ENCODE measurements around the gene DCDC1. TPM values are rescaled to one million over a fixed set of nuclear protein-coding genes. Genes with fewer than 3 reads are reported as not detected.

The DCDC1 gene
- total and polyA plus RNA-seq, 9 of the 15 experiments (the other 6 are each of a cell fraction or from before 2014, with no cell fraction given) = 0.05 to 0.18 (median 0.08) TPM; not detected in 3

DNA sequence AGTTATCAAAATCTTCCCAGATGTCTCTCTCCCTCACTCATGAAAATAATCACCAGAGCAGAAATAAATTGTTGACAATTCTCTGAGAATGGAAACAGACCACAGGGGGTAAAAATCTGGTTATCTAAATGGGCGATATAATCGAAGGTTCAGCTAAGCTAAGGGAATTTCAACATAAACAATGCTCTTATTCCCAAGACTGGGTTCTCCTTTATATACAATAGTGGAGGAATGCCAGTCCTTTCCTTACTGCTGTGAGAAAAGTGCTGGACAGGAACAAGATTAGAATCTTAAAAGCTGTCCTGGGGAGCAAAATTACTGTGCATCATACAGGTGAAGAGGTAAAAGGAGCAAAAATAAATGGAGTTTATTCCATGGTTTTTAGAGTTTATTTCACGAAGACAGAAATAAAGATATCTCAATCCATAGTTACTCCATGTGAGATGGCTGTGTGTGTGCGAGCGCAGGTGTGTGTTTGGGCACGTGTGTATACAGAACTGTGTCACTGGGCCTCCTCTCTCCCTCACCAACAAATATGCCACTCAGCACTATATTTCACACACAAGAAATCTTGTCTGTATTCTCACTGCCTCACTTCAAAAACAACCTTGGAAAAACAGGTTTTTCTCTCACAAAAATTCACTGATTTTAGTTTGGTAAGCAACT is 385.6 kb downstream of the DCDC1 start (continued):
- TF ChIP-seq, protein P1, sequence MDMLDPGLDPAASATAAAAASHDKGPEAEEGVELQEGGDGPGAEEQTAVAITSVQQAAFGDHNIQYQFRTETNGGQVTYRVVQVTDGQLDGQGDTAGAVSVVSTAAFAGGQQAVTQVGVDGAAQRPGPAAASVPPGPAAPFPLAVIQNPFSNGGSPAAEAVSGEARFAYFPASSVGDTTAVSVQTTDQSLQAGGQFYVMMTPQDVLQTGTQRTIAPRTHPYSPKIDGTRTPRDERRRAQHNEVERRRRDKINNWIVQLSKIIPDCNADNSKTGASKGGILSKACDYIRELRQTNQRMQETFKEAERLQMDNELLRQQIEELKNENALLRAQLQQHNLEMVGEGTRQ (CRISPR knock-in tag; IDR thresholded peaks at IDR 0.05) = no peak
- TF ChIP-seq, protein P2, sequence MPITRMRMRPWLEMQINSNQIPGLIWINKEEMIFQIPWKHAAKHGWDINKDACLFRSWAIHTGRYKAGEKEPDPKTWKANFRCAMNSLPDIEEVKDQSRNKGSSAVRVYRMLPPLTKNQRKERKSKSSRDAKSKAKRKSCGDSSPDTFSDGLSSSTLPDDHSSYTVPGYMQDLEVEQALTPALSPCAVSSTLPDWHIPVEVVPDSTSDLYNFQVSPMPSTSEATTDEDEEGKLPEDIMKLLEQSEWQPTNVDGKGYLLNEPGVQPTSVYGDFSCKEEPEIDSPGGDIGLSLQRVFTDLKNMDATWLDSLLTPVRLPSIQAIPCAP (CRISPR knock-in tag; IDR thresholded peaks at IDR 0.05; ENCODE audit: borderline replicate concordance) = no peak

DNA sequence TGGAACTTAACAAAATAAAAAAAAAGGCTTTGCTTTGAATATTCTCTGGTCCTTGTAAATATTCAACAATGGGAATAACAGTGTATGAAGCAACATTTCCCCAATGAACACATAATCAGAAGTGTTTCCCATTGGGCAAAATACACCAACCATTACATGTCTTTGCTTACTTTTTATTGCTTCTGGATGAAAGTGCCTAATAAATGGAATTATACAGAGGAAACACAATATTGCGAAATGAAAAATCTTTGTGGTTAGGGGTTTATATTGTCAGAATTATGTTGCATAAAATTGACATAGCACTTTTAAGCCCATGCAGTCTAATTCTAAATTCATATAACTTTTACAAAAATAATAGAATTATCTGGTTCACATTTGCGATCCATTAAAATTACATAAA is 386.4 kb downstream of the DCDC1 start:
- Histone ChIP-seq H3K27ac (ENCODE audit: extremely low read depth, low read depth, low read length) (no peak overlapping the region), H3K4me1 (replicated peaks in 1 of 2; ENCODE audit: control insufficient read depth in 2 of 2, insufficient read depth in 2 of 2, low read length in 2 of 2) (no peaks in the 10 kb centered on the region), H2AFZ (ENCODE audit: low read depth, low read length) (no peak overlapping the region), H3K4me2 (ENCODE audit: insufficient read depth, low read length) (no peak overlapping the region), H3K27me3 (ENCODE audit: control insufficient read depth in 2 of 2, insufficient read depth in 2 of 2, low read length in 2 of 2) (no peaks in the 10 kb centered on the region), H3K36me3 (ENCODE audit: control insufficient read depth, insufficient read depth, low read length) (no peaks in the 10 kb centered on the region), H3K79me2 (ENCODE audit: control insufficient read depth, insufficient read depth, low read length) (no peaks in the 10 kb centered on the region), H3K9ac (ENCODE audit: insufficient read depth in 1 of 2, low read depth in 2 of 2, low read length in 2 of 2) (no peak overlapping the region), H4K20me1 (replicated peaks; ENCODE audit: control insufficient read depth, insufficient read depth, low read length) (no peaks in the 10 kb centered on the region), H3K4me3 (no peak overlapping the region), H3K9me1 (ENCODE audit: control insufficient read depth, insufficient read depth, low read length) (no peaks in the 10 kb centered on the region), H3K9me3 (replicated peaks; ENCODE audit: control insufficient read depth, insufficient read depth, low read depth, low read length) (0 out of 2 replicates have a peak, but pooled peaks cover 1% of the 10 kb centered on the region)
- ChIA-PET POLR2A (no interaction called here), CTCF (ENCODE audit: low intra/inter-chr PET ratio) (no interaction called here)
- intact Hi-C loops (cut with micrococcal nuclease) (no loop called here), in situ Hi-C loops (cut with MboI) (no loop called here)
- no peak for DNase-seq (ENCODE audit: extremely low read depth in 1 of 4, low spot score in 3 of 4)
- no peak for TF ChIP-seq CCAR2 (IDR thresholded peaks at IDR 0.05; ENCODE audit: low read depth, low read length)
- TF ChIP-seq MEIS2 (IDR thresholded peaks at IDR 0.05; ENCODE audit: partially characterized antibody) = no peak
- TF ChIP-seq CBFA2T2 (conservative IDR thresholded peaks at IDR 0.05) = no peak
- TF ChIP-seq, protein P3, sequence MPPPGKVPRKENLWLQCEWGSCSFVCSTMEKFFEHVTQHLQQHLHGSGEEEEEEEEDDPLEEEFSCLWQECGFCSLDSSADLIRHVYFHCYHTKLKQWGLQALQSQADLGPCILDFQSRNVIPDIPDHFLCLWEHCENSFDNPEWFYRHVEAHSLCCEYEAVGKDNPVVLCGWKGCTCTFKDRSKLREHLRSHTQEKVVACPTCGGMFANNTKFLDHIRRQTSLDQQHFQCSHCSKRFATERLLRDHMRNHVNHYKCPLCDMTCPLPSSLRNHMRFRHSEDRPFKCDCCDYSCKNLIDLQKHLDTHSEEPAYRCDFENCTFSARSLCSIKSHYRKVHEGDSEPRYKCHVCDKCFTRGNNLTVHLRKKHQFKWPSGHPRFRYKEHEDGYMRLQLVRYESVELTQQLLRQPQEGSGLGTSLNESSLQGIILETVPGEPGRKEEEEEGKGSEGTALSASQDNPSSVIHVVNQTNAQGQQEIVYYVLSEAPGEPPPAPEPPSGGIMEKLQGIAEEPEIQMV (tag; conservative IDR thresholded peaks at IDR 0.05; ENCODE audit: low read depth) = no peak
- TF ChIP-seq ZBTB7A (IDR thresholded peaks at IDR 0.05; ENCODE audit: borderline replicate concordance, control insufficient read depth, low read depth, low read length) = no peak
- no peak for TF ChIP-seq SMARCB1 (IDR thresholded peaks at IDR 0.05; ENCODE audit: insufficient read length, low read depth)
- TF ChIP-seq TEAD2 (tag; IDR thresholded peaks at IDR 0.05) = no peak
- no peak for TF ChIP-seq HDAC1 (IDR thresholded peaks at IDR 0.05)
- TF ChIP-seq, protein P4, sequence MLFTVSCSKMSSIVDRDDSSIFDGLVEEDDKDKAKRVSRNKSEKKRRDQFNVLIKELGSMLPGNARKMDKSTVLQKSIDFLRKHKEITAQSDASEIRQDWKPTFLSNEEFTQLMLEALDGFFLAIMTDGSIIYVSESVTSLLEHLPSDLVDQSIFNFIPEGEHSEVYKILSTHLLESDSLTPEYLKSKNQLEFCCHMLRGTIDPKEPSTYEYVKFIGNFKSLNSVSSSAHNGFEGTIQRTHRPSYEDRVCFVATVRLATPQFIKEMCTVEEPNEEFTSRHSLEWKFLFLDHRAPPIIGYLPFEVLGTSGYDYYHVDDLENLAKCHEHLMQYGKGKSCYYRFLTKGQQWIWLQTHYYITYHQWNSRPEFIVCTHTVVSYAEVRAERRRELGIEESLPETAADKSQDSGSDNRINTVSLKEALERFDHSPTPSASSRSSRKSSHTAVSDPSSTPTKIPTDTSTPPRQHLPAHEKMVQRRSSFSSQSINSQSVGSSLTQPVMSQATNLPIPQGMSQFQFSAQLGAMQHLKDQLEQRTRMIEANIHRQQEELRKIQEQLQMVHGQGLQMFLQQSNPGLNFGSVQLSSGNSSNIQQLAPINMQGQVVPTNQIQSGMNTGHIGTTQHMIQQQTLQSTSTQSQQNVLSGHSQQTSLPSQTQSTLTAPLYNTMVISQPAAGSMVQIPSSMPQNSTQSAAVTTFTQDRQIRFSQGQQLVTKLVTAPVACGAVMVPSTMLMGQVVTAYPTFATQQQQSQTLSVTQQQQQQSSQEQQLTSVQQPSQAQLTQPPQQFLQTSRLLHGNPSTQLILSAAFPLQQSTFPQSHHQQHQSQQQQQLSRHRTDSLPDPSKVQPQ (CRISPR knock-in tag; IDR thresholded peaks at IDR 0.05; ENCODE audit: borderline replicate concordance) = no peak
- no peak for FAIRE-seq
- ATAC-seq = no peak
- no TSS peak for BruUV-seq (replicated peaks)
- WGBS (ENCODE audit: insufficient coverage, low coverage, missing lambda C conversion rate) = 2% methylated on average over 2 of the region's 2 CpGs

All from K562 (cell line).